NCI-H748 (cell line): Measurements from ENCODE around the gene AP4B1.

Experiments used
- DNase-seq: peaks from one replicate; lab custom pipeline; 2025; ENCODE audit not compliant: unreplicated experiment; lab: John Stamatoyannopoulos, UW

AP4B1 gene

GRCh38 chr1:113930499-113931161 is 26.0 kb upstream of the AP4B1 start:
- DNase-seq = peak; percentile 31

GRCh38 chr1:113929750-113930498 is 25.3 kb upstream of the AP4B1 start:
- peak; percentile 65 for DNase-seq

- DNase-seq = peak; percentile 94
Measured at GRCh38 chr1:113928941-113929749, 24.5 kb upstream of the AP4B1 start, which contains the start of gene HIPK1. Gene HIPK1, plus strand, starts transcription at chr1:113929324.

GRCh38 chr1:113928187-113928930 is 23.8 kb upstream of the AP4B1 start:
- DNase-seq = no peak

- no peak for DNase-seq
Measured at GRCh38 chr1:113924473-113924872, 19.9 kb upstream of the AP4B1 start.

- DNase-seq = no peak
Measured at GRCh38 chr1:113922957-113923356, 18.4 kb upstream of the AP4B1 start.

- no peak for DNase-seq
Measured at GRCh38 chr1:113918243-113918642, 13.6 kb upstream of the AP4B1 start.

GRCh38 chr1:113917400-113918082 is 12.9 kb upstream of the AP4B1 start:
- DNase-seq = no peak

GRCh38 chr1:113916974-113917373 is 12.4 kb upstream of the AP4B1 start:
- no peak for DNase-seq

GRCh38 chr1:113913887-113914664 is 9.5 kb upstream of the AP4B1 start:
- DNase-seq = no peak

- no peak for DNase-seq
Measured at GRCh38 chr1:113913312-113913668, 8.7 kb upstream of the AP4B1 start.

GRCh38 chr1:113912594-113913311 is 8.2 kb upstream of the AP4B1 start:
- no peak for DNase-seq

GRCh38 chr1:113905435-113905861 is 849 bp upstream of the AP4B1 start:
- peak; percentile 71 for DNase-seq

- DNase-seq = peak; percentile 83
Measured at GRCh38 chr1:113904293-113904673, 316 bp downstream of the AP4B1 start.

GRCh38 chr1:113903501-113904292 is 902 bp downstream of the AP4B1 start:
- DNase-seq = no peak

- no peak for DNase-seq
Measured at GRCh38 chr1:113901191-113901590, 3.4 kb downstream of the AP4B1 start.

GRCh38 chr1:113899111-113899510 is 5.5 kb downstream of the AP4B1 start:
- no peak for DNase-seq

GRCh38 chr1:113898241-113898814 is 6.3 kb downstream of the AP4B1 start:
- DNase-seq = no peak
